Activated CD4-positive, CD25-positive, alpha-beta regulatory T cell treated with anti-CD3 and anti-CD28 coated beads, Interleukin-2, amount 50 U/mL, for 72 hours (primary cell): ENCODE measurements around the gene LTBP3.
"Not testable (repeated sequence)": the region's sequence is repeated elsewhere in the genome, so short reads cannot be mapped to it uniquely, and the experiment has no call there.

Source experiments
- DNase-seq: peaks from one replicate; pipeline ENCODE4 v3.0.0; 2021

Gene LTBP3

DNA sequence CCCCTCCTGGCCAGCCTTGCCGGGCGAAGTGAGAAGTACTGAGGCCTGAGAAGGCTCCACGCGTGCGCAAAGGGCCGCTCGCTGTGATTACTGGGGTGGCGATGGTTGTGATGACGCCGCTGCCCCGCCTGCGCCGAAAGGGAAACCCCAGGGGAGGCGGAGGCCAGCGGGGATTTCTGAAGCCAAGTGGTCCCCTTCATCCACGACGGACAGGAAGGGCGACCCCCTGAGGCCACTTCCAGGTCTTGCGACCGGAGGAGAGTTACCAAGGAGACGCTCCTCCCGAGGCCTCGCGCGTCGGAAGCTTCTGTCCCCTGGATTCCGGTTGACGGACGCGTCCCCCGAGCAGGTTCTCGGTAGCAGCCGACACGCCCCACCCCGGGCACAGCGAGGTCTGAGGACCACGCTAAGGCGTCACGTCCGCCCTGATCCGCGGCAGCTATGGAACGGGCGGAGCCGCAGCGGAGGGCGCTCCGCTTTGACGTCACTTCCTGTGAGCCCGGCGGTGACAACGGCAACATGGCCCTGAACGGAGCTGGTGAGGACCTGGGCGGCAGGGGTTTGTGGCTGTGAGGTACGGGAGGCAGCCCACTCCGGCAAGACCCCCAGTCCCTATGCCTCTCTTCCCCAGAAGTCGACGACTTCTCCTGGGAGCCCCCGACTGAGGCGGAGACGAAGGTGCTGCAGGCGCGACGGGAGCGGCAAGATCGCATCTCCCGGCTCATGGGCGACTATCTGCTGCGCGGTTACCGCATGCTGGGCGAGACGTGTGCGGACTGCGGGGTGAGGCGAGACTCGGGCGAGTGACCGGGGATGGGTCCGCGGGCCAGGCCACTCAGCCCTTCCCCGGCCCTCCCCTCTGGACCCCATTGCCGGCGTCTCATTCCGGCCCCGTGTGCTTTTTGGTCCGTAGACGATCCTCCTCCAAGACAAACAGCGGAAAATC, 12.1 kb upstream of the LTBP3 start, which contains the start of gene ZNRD2:
TSS of gene ZNRD2 (plus strand) at position 505 of the 946 bp plus-strand sequence. CDS start at position 520, 15 bp downstream.
- DNase-seq, result peak; percentile 97

DNA sequence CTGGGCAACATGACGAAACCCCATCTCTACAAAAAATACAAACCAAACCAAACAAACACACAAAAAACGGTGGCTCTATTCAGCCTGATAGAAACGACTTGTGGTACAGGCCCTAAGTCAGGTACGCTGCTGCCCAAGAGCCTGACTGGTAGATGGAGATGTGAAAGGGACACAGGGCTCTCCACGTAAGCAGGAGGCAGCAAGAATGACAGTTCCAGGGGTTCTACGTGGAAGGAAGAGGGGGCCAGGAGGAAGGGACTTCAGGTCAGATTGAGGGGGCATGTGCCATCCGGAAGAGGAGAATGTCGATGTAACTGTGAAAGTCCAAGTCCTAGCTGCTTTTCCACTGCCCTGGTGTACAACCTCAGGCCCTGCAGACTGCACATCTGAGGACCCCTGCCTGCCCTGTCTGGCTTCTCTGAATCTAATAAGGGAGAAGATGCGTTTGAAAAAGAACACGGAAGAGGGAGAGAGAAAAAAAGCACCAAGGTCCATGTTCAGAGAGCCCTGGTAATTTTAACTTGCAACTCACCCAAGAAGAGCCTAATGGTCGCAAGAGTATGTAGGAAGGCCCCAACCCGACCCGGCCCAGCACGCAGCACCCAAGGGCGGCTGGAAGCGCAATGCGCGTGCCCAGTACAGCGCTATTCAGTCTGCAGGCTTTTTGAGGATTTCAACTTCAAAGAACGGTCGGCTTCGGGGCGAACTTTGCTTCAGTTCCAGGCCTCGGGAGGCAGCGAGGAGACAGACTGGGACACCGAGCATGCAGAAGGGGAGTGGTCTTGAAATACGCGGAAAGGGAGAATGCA, 11.2 kb upstream of the LTBP3 start:
- DNase-seq, result no peak

DNA sequence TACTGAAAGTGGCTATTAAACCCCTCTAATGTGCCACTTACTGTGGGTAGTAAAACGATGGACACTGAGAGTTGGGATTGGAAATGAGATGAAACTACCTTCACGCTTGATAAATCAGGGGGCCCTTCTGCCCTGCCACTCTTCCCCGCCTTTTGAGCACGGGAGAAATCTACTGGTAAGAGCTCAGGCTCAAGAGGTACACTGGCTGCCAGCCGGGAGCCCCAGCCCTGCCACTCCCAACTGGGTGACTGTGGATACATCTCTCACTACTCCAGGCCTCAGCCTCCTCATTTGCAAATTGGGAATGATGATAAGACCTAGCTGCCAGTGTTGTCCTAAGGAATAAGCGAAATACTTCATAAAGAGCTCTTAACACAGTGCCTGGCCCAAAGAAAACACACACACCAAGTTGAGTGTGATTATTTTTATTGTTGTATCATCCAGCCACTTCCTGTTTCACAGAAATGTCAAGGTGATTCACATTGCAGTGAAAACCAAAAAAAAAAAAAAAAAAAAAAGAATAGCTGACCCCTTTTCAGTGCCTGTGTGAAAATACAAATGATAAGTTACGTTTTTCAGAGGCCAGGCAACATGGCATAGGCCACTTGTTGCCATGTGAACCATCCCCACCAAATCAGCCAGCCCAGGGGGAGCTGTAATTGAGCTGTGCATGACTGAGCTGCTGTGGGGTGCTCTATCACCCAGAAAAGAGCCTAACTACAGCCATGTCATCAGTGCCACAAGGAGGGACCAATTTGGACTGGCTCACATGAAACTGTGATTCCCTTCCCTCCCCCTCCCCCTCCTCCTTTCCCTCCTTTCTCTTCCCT, 7.7 kb upstream of the LTBP3 start:
- DNase-seq, result no peak

DNA sequence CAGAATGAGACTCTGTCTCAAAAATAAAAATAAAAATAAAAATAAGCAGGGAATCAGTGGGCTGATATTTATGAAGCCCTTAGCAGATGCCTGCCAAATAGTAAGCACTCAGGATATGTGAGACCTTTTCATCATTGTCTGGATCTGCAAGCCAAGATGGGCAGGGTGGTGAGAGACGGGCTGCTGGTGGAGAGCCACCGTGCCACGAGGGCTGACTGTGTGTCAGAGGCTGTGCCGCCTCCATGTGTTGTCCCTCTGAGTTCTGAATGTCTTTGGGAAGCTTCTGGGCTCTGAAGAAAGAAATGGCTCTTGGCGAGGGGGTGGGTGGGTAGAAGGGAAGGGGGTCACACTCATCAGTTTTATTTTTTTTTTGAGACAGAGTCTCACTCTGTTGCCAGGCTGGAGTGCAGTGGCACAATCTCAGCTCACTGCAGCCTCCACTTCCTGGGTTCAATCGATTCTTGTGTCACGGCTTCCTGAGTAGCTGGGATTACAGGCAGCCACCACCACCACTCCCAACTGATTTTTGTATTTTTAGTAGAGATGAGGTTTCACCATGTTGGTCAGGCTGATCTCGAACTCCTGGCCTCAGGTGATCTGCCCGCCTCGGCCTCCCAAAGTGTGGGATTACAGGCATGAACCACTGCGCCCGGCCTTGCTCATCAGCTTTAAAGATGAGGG, 6.9 kb upstream of the LTBP3 start:
- not testable (repeated sequence) for DNase-seq

DNA sequence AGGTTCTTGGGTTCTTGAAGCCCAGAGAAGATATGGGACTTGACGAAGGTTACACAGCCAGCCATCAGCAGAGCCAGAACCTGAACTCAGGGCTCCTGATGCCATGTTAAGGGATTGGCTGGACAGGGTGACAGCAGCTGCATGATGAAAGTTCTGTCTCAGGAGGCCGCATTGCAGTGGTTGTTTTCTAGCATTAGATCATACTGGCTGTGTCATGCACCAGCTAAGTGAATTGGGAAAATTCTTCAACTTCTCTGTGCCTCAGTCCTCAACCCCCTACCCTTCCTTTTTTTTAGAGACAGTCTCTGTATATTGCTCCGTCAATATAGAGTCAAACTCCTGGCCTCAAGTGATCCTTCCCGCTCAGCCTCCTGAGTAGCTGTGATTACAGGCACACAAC, 5.4 kb upstream of the LTBP3 start:
- no peak for DNase-seq

DNA sequence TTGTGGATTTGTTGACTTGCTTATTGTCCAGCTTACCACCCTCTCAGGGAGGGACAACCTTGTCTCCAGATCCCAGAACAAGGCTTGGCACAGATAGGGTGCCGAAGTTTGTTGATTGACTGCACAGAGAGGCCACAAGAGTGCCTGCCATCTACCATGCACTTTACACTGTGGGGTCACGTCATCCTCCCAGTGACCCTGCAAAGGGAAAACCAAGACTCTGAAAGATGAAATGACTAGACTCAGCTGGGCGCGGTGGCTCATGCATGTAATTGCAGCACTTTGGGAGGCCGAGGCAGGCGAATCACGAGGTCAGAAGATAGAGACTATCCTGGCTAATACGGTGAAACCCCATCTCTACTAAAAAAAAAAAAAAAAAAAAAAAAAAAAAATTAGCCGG, 4.6 kb upstream of the LTBP3 start:
- no peak for DNase-seq

DNA sequence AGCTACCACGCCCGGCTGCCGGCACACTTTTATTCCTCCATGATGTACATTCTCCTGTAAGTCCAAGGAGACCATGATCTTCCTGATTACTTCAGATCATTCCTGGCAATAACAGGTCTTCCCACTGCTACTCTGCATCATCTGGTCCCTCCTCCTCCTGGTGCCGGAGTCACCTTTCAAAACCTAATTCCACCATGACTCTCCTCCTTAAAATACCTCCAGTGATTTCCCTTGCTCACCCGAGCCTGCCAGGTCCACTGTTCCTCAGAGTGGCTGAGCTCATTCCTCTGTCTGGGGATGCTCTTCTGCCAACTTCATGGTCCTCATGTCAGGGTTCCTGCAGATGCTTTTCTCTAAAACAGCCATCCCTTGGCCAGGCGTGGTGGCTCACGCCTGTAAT, 3.9 kb upstream of the LTBP3 start:
- DNase-seq, result no peak

DNA sequence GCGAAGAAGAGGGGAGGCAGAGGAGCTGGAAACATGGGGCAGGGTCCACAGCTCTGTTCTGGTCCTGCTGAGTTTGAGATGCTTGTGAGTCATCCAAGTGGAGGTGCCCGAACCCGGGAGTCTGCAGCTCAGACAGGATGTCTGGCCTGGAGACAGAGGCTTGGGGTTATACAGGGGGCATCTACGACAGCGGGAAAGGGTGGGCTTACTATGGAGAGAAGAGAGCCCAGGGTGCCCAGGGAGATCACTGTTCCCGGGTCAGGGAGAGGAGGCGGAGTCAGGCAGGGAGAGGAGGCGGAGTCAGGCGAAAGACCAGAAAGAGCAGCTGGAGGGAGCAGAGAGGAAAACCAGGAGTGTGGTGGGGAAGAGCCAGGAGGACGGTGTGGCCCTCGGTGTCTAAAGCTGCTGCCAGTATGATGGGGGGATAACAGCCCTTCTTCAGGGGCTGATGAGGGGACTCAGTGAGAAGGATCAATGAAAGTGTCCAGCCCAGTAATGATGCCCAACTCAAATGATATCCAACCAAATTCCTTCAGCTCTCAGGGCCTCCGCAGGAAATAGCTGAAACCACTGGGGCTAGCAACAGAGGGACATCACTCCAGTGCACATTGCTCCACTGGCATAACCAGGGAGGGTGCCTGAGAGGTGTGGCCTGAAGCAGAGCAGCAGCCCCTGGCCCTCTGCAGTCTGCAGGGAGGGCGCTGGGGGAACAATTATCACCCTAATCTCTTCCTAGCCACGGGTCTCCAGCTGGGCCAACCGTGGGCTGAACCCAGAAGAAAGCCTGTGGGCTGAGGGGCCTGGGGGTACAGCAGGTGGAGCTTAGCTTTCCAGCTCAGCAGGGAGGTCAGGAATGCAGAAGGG, 2.6 kb upstream of the LTBP3 start:
- no peak for DNase-seq

DNA sequence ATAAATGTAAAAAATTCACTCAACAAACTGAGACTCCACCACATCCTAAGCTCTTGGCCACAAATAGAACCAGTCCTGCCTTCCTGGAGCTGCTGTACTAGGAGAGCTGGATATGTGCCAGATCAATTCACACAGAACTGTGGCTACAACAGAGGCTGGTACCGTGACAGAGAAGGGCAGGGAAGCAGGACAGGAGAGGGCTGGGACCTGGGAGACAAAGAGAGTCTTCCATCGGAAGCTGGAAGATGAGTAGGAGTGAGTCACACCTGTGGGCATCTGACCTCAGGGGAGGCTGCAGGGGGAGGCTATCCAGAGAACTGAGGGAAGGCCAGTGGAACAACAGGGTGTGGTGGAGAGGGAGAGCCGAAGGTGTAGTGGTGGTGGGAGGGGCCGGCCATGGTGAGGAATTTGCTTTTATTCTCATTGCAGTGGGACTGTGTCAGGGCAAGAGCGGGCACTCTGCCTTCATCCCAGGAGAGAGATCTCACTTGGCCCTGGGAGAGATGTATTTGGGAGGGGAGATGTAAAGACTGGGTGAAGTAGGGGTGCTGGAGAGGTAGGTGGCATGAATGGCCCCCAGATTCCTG, 1.9 kb upstream of the LTBP3 start:
- DNase-seq, result no peak

DNA sequence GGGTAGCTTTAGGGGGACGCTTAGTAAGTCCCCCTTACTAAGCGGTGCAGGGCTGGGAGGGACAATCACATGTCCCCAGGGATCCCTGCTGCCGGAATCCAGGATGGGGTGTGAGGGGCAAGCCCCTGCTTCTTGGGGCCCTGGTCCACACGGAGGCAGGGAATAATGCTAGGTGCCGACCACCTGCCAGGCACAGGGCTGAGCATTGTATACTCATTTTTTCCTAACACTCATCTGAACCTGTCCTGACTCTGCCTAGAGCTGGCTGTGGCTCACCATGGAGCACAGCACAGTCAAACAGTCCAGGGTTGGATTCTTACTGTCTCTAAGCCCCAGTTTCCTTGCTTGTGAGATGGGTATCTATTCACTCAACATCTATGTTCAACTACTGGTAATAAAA, 1.4 kb upstream of the LTBP3 start:
- DNase-seq, result no peak

DNA sequence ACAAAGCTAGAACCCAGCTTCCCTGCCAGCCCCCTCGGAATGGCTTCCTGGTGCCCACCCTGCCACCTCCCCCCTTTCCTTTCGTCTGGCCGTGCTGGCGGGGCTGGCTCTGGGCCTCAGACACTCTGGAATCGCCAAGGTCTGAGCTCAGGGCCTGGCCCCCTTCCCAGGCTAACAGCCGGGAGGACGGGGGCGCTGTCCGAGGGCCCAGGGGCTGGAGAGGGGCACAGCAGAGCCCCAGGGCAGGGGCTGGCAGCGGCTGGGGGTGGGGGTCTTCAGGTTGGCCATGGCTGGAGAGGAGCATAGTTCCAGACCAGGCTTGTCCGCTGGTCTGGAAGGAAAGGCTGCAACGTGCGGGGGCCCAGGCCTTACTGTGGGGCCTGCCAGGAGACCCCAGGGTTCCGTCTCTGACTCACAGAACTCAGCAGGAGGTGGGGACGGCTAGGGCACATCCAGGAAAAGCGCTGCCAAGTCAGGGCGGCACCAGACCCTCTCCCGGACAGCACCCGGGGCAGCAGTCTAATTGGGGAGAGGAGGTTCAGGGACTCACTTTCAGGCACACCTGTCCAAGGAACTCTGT, 861 bp upstream of the LTBP3 start:
- DNase-seq, result no peak

DNA sequence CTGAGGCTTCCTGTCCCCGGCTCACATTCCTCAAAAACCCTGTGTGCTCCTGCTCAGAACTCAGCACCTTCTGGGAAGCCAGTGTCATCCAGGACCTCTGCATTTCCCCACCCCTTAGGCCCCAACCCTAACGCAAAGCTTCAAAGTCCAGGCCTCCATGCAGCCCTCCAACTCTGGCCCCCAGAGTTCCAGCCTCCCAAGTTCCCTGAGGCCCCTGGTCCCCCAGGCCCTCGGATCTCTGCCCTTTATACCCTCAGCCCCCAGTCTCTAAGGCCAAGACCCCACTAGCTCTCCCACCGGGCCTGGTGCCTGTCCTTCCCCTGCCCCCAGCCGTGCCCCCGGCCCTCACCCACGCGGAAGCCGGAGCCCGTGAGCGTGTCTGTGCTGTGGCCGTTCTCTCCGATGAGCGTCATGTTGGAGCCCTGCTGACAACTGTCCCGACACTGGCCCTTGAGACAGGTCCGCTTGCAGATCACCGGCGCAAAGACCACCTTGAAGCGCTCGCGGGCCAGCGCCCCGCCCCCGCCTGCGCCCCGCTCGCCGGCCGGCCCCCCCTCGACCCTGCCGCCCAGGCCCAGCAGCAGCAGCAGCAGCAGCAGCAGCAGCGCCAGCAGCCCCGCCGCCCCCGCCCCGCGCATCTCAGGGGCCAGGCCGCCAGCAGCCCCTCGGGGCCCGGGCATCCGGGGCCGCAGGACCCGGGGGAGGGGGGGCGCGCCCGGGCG, 718 bp downstream of the LTBP3 start:
- no peak for DNase-seq

DNA sequence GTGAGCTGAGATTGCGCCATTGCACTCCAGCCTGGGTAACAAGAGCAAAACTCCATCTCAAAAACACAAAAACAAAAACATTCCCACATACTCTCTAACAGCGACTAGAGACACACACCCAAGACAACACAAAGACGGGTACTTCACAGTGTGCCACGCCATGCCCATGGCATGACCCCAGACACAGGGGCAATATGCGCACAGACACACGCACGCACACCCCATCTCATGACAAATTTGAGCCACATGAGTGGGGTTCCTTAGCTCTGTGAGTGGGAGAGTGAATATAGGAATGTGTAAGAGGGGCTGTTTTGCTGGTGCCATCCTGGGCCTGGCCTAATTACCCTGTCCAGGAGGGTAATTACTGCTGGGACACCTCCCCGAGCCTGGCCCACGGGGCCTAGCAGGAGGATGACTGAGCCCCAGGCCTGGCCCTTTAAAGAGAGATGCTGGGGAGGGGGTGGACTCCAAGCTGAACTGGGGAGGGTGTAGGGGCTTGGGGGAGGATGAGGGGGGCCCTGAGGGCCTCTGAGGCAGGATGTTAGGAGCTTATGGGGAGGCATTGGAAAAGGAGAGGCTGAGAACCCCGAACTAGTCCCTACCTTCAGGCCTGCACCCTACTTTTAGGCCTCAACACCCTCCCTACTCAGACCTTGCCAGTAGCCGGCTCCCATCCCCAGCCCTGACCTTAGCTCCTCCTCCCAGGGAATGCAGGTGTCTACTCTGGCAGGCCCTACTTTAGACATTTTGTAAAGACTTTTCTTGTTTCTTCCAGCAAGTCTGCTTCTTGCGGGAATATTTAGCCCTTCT, 1.5 kb downstream of the LTBP3 start:
- no peak for DNase-seq

DNA sequence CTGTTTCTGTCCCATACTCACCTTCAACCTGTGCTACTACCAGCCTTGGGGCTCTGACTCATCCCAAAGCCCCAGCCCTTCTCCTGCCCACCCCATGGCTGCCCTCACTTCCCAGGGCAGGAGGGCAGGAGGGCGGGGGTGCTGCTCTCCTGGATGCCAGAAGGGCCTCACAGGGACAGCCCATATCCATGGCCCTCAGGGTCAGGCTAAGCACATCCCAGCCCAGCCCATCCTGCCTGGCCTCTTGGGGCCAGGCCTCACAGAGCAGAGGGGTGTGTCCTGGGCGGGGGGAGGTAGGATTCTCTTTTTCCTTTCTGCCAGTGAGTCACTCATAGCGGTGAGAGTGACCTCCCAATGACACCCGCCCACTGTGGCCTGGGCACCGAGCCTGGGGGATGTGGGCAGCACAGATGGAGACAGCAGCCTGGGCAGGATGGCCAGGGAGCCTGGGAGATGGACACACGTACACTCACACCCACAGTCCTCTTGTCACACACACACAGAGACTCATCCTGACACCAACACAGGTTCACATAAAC, 2.4 kb downstream of the LTBP3 start:
- DNase-seq, result no peak

DNA sequence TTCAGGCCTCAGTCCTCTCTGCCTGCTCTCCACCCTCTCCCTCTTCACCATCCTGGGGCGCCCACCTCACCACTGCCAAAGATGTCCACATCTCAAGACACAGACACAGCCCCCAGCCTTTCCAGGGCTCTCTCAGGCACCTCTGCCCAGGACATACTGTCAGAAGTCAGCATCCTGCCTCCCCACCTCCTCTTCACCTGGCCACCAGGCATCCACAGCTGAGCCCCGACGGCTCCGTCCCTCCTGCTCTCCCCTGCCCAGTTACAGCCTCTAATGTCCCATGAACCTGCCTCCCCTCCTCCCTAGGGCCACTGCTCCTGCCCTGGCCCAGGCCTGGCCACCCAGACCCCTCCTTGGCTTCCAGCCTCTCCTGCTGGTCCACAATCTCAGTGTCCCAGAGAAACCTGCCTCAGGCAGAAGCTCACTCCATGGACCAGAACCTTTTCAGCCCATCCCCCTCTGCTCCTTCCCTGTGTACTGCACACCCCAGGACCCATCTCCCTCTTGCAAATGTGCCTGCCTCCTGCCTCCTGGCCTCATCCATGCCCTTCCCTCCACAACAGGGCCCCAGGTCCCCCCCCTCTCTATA, 3.2 kb downstream of the LTBP3 start:
- DNase-seq, result no peak

DNA sequence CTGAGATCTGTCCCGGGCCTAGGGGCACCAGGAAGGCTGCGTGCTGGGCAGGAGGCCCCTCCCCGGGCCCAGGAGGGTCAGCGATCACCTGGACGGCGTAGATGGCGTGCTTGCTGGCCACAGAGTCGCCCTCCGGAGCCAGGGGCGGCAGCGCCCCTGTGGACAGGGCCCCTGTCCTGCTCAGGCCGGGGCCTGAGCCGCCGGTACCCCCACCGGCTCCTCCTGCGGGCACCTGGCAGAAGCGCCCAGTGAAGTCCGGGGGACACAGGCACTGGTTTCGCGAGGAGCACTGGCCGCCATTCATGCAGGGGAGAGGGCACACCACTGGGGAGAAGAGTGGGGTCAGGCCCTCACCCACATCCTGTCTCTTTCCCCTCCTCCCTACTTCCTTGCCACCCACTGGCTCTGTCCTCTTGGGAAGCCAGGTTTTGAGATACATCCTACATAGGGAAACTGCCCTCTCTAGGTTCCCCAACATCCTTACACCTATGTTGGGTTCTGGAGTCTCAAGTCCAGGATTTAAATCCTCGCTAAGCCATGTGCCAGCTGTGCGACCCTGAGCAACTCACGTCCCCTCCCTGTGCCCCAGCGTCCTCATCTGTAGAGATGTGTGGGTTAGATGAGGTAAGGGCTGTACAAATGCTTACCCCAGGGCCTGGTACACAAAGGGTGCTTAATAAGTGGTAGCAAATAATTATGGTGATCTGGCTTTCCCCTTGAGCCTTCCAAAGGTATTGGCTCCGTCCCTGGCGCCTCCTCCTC, 3.9 kb downstream of the LTBP3 start:
- no peak for DNase-seq

DNA sequence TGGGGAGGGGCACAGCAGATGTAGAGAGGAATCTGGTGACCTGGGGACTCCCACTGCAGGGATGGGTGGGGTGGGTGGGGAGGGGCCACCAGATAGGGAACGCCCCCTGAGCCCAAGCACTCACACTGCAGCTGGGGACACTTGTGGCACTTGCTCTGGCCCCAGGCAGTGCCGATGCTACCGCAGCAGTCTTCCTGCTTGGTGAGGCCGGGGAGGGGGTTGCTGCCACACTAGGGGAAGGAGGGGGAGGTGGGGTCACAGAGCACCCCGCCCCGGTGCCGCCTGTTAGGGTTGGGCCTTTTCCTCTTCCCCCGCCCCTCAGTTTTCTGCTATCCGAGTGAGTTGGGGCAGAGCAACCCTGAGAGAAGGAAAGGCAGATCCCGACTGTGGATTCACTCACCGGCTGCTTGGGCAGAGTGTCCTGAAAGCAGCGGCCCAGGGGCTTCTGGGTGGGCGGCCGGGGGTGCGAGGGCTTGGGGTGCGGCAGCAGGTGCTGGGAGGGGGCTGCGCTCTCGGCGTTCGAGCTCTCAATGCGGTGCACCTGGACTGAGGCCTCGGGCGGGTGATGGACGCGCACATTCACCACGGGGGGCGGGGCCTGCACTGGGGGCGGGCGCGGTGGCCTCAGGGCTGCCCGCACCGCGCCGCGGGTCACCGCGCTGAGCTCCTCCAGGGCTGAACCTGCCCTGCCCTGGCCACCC, 4.7 kb downstream of the LTBP3 start:
- no peak for DNase-seq
